Measurements from ENCODE around the gene ENO2.

GRCh38 chr12:6914947-6915788, 788 bp downstream of the ENO2 start:
- TF ChIP-seq CTCF (IDR thresholded peaks at IDR 0.05) (no peak), POLR2A (IDR thresholded peaks at IDR 0.05) (no peak)
